GM23338 (cell line): ENCODE data around the gene MON1B. TPM values are rescaled to one million over a fixed set of nuclear protein-coding genes. Genes with fewer than 3 reads are reported as not detected.

ENCODE experiments used
- ATAC-seq: fragments of 200-7000 bp; cut with Tn5 transposase; 3 replicates; pipeline ENCODE4 v1.9.1; 2020
- DNase-seq: peaks from one replicate; pipeline ENCODE4 v3.0.0-alpha.2; 2015; ENCODE audit warnings: low spot score
- H2AFZ ChIP-seq: fragments of 200-600 bp; sonication (generic); 2 replicates; pipeline ENCODE4 v1.8.0; 2016; ENCODE audit warnings: antibody characterized with exemption, mild to moderate bottlenecking, moderate library complexity
- H3F3A ChIP-seq: fragments of 200-600 bp; sonication (generic); replicated peaks from 2 replicates; pipeline ENCODE4 v1.8.0; 2017; ENCODE audit warnings: antibody characterized with exemption, mixed run types, low read depth
- H3K27ac ChIP-seq: fragments of 200-600 bp; sonication (generic); 2 replicates; pipeline ENCODE4 v1.6.1; 2016; ENCODE audit warnings: low read depth
- H3K27me3 ChIP-seq: fragments of 200-600 bp; sonication (generic); 2 replicates; pipeline ENCODE4 v1.8.0; 2016; ENCODE audit warnings: mild to moderate bottlenecking, mixed run types, moderate library complexity; ENCODE audit not compliant: insufficient read depth
- H3K36me3 ChIP-seq: fragments of 200-600 bp; sonication (generic); 2 replicates; pipeline ENCODE4 v1.8.0; 2016; ENCODE audit warnings: mild to moderate bottlenecking; ENCODE audit not compliant: insufficient read depth
- H3K4me1 ChIP-seq: fragments of 200-600 bp; sonication (generic); 2 replicates; pipeline ENCODE4 v1.8.0; 2016; ENCODE audit warnings: mild to moderate bottlenecking, moderate library complexity; ENCODE audit not compliant: insufficient read depth
- H3K4me2 ChIP-seq: fragments of 200-600 bp; sonication (generic); 2 replicates; pipeline ENCODE4 v1.7.1; 2017; ENCODE audit warnings: mixed run types
- H3K4me3 ChIP-seq: fragments of 200-600 bp; sonication (generic); 2 replicates; pipeline ENCODE4 v1.6.1; 2016; ENCODE audit warnings: mixed run types
- H3K79me2 ChIP-seq: fragments of 200-600 bp; sonication (generic); replicated peaks from 2 replicates; pipeline ENCODE4 v1.8.0; 2017; ENCODE audit warnings: mild to moderate bottlenecking; ENCODE audit not compliant: insufficient read depth
- H3K9me2 ChIP-seq: fragments of 200-600 bp; sonication (generic); 2 replicates; pipeline ENCODE4 v1.8.0; 2017; ENCODE audit not compliant: insufficient read depth
- H4K20me1 ChIP-seq: fragments of 200-600 bp; sonication (generic); replicated peaks from 2 replicates; pipeline ENCODE4 v1.8.0; 2017; ENCODE audit warnings: mild to moderate bottlenecking; ENCODE audit not compliant: insufficient read depth
- H3K27ac Mint-ChIP-seq: 2 replicates; pipeline ENCODE4 v1.8.0; 2020; ENCODE audit warnings: inconsistent platforms, mild to moderate bottlenecking, moderate library complexity, mixed read lengths
- H3K27me3 Mint-ChIP-seq: 3 replicates; pipeline ENCODE4 v1.8.0; 2022; ENCODE audit warnings: low read depth, mild to moderate bottlenecking, moderate library complexity, mixed read lengths, inconsistent platforms; ENCODE audit not compliant: insufficient read depth, poor library complexity
- H3K36me3 Mint-ChIP-seq: 3 replicates; pipeline ENCODE4 v1.8.0; 2021; ENCODE audit warnings: low read depth, mild to moderate bottlenecking, inconsistent platforms, moderate library complexity, mixed read lengths
- H3K4me1 Mint-ChIP-seq: 3 replicates; pipeline ENCODE4 v1.8.0; 2020; ENCODE audit warnings: mild to moderate bottlenecking, inconsistent platforms, mixed read lengths
- H3K4me3 Mint-ChIP-seq: 3 replicates; pipeline ENCODE4 v1.8.0; 2021; ENCODE audit warnings: moderate library complexity, mild to moderate bottlenecking, inconsistent platforms, mixed read lengths
- H3K9me3 Mint-ChIP-seq: 3 replicates; pipeline ENCODE4 v1.8.0; 2020; ENCODE audit warnings: moderate library complexity, mild to moderate bottlenecking, inconsistent platforms, mixed read lengths
- POLR2AphosphoS5 ChIP-seq: IDR thresholded peaks from 2 replicates; pipeline ENCODE4 v1.6.1; 2016; ENCODE audit warnings: antibody characterized with exemption, low read depth
- STAT1 ChIP-seq: IDR thresholded peaks from one replicate; pipeline ENCODE4 v1.6.1; 2016; ENCODE audit warnings: antibody characterized with exemption; ENCODE audit not compliant: unreplicated experiment
- polyA plus RNA-seq: library from polyadenylated mRNA; unstranded; fragments of >200 nt; fragmentation: Nextera tagmentation; extraction: Ambion mirVana; gene quantifications from 2 replicates; pipeline ENCODE4 v1.2.1, GENCODE V29; 2016
- total RNA-seq: library from RNA; depleted of rRNA; stranded (reverse); fragments of >200 nt; shearing (Covaris generic); gene quantifications from 2 replicates; pipeline ENCODE4 v1.2.3, GENCODE V29; 2014
- TF ChIP-seq, protein P1 (sequence below): fragments of 250-450 bp; sonication (Bioruptor Pico); IDR thresholded peaks from 2 replicates; pipeline ENCODE4 v1.5.0; 2020; ENCODE audit warnings: mild to moderate bottlenecking, moderate library complexity
- TF ChIP-seq, protein P2 (sequence below), 2 experiments: fragments of 200-600 bp in 1 of 2; sonication (generic) in 1 of 2; conservative IDR thresholded peaks; 2 replicates each; pipeline versions ENCODE4 v1.5.1 to v1.6.1; 2016 to 2017; ENCODE audit warnings: antibody characterized with exemption in 2 of 2, low read depth in 2 of 2, mild to moderate bottlenecking in 2 of 2, moderate library complexity in 1 of 2
- TF ChIP-seq, protein P3 (sequence below): IDR thresholded peaks from one replicate; pipeline ENCODE4 v1.6.1; 2018; ENCODE audit warnings: antibody characterized with exemption; ENCODE audit not compliant: unreplicated experiment
- TF ChIP-seq, protein P4 (sequence below): IDR thresholded peaks from 2 replicates; pipeline ENCODE4 v1.6.1; 2016; ENCODE audit warnings: antibody characterized with exemption

The MON1B gene
- total and polyA plus RNA-seq, 2 experiments from 2014 or later, result 9.7 to 30.2 TPM

DNA sequence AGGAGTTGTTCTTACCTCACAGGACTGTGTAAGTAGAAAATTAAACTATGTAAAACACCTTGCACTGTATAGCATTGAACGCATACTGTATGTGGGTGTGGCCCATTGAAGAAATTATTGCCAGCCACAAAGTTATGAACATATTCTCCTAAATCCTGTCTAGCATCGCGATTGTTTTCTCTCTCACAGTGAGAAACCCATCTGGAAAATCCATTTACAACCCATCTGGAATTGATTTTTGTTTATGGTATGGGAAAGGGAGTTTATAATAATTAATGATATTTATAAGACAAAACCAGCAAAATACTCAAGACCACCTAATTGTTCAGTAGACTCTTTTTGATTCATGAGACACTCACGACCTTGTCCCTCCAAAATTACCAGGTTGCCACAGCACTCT is 22.1 kb upstream of the MON1B start:
- Histone ChIP-seq H3K36me3 (no peaks in the 10 kb centered on the region), H3K4me3 (no peak overlapping the region), H3K27me3 (no peaks in the 10 kb centered on the region), H4K20me1 (no peaks in the 10 kb centered on the region), H2AFZ (no peak overlapping the region), H3K4me2 (no peak overlapping the region), H3K79me2 (no peaks in the 10 kb centered on the region), H3K9me2 (peaks cover 3% of the 10 kb centered on the region; the same call in 1 of the 2 replicates), H3K4me1 (no peaks in the 10 kb centered on the region), H3F3A (no peaks in the 10 kb centered on the region), H3K27ac (no peak overlapping the region)
- H3K4me1 Mint-ChIP-seq, result no peaks in the 10 kb centered on the region
- no peaks in the 10 kb centered on the region for H3K36me3 Mint-ChIP-seq
- H3K4me3 Mint-ChIP-seq, result no peak overlapping the region
- H3K27me3 Mint-ChIP-seq, result no peaks in the 10 kb centered on the region
- no peak for DNase-seq
- ATAC-seq, result no peak
- peaks cover 16% of the 10 kb centered on the region for H3K9me3 Mint-ChIP-seq
- TF ChIP-seq, protein P1, sequence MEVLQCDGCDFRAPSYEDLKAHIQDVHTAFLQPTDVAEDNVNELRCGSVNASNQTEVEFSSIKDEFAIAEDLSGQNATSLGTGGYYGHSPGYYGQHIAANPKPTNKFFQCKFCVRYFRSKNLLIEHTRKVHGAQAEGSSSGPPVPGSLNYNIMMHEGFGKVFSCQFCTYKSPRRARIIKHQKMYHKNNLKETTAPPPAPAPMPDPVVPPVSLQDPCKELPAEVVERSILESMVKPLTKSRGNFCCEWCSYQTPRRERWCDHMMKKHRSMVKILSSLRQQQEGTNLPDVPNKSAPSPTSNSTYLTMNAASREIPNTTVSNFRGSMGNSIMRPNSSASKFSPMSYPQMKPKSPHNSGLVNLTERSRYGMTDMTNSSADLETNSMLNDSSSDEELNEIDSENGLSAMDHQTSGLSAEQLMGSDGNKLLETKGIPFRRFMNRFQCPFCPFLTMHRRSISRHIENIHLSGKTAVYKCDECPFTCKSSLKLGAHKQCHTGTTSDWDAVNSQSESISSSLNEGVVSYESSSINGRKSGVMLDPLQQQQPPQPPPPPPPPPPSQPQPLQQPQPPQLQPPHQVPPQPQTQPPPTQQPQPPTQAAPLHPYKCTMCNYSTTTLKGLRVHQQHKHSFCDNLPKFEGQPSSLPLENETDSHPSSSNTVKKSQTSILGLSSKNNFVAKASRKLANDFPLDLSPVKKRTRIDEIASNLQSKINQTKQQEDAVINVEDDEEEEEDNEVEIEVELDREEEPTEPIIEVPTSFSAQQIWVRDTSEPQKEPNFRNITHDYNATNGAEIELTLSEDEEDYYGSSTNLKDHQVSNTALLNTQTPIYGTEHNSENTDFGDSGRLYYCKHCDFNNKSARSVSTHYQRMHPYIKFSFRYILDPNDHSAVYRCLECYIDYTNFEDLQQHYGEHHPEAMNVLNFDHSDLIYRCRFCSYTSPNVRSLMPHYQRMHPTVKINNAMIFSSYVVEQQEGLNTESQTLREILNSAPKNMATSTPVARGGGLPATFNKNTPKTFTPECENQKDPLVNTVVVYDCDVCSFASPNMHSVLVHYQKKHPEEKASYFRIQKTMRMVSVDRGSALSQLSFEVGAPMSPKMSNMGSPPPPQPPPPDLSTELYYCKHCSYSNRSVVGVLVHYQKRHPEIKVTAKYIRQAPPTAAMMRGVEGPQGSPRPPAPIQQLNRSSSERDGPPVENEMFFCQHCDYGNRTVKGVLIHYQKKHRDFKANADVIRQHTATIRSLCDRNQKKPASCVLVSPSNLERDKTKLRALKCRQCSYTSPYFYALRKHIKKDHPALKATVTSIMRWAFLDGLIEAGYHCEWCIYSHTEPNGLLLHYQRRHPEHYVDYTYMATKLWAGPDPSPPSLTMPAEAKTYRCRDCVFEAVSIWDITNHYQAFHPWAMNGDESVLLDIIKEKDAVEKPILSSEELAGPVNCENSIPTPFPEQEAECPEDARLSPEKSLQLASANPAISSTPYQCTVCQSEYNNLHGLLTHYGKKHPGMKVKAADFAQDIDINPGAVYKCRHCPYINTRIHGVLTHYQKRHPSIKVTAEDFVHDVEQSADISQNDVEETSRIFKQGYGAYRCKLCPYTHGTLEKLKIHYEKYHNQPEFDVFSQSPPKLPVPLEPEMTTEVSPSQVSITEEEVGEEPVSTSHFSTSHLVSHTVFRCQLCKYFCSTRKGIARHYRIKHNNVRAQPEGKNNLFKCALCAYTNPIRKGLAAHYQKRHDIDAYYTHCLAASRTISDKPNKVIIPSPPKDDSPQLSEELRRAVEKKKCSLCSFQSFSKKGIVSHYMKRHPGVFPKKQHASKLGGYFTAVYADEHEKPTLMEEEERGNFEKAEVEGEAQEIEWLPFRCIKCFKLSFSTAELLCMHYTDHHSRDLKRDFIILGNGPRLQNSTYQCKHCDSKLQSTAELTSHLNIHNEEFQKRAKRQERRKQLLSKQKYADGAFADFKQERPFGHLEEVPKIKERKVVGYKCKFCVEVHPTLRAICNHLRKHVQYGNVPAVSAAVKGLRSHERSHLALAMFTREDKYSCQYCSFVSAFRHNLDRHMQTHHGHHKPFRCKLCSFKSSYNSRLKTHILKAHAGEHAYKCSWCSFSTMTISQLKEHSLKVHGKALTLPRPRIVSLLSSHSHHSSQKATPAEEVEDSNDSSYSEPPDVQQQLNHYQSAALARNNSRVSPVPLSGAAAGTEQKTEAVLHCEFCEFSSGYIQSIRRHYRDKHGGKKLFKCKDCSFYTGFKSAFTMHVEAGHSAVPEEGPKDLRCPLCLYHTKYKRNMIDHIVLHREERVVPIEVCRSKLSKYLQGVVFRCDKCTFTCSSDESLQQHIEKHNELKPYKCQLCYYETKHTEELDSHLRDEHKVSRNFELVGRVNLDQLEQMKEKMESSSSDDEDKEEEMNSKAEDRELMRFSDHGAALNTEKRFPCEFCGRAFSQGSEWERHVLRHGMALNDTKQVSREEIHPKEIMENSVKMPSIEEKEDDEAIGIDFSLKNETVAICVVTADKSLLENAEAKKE, result no peak
- no peak for TF ChIP-seq POLR2AphosphoS5
- TF ChIP-seq, protein P2, sequence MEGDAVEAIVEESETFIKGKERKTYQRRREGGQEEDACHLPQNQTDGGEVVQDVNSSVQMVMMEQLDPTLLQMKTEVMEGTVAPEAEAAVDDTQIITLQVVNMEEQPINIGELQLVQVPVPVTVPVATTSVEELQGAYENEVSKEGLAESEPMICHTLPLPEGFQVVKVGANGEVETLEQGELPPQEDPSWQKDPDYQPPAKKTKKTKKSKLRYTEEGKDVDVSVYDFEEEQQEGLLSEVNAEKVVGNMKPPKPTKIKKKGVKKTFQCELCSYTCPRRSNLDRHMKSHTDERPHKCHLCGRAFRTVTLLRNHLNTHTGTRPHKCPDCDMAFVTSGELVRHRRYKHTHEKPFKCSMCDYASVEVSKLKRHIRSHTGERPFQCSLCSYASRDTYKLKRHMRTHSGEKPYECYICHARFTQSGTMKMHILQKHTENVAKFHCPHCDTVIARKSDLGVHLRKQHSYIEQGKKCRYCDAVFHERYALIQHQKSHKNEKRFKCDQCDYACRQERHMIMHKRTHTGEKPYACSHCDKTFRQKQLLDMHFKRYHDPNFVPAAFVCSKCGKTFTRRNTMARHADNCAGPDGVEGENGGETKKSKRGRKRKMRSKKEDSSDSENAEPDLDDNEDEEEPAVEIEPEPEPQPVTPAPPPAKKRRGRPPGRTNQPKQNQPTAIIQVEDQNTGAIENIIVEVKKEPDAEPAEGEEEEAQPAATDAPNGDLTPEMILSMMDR (conservative IDR thresholded peaks at IDR 0.05; ENCODE audit: low read depth in 2 of 2), result no peak
- TF ChIP-seq, protein P3, sequence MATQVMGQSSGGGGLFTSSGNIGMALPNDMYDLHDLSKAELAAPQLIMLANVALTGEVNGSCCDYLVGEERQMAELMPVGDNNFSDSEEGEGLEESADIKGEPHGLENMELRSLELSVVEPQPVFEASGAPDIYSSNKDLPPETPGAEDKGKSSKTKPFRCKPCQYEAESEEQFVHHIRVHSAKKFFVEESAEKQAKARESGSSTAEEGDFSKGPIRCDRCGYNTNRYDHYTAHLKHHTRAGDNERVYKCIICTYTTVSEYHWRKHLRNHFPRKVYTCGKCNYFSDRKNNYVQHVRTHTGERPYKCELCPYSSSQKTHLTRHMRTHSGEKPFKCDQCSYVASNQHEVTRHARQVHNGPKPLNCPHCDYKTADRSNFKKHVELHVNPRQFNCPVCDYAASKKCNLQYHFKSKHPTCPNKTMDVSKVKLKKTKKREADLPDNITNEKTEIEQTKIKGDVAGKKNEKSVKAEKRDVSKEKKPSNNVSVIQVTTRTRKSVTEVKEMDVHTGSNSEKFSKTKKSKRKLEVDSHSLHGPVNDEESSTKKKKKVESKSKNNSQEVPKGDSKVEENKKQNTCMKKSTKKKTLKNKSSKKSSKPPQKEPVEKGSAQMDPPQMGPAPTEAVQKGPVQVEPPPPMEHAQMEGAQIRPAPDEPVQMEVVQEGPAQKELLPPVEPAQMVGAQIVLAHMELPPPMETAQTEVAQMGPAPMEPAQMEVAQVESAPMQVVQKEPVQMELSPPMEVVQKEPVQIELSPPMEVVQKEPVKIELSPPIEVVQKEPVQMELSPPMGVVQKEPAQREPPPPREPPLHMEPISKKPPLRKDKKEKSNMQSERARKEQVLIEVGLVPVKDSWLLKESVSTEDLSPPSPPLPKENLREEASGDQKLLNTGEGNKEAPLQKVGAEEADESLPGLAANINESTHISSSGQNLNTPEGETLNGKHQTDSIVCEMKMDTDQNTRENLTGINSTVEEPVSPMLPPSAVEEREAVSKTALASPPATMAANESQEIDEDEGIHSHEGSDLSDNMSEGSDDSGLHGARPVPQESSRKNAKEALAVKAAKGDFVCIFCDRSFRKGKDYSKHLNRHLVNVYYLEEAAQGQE, result no peak
- TF ChIP-seq, protein P4, sequence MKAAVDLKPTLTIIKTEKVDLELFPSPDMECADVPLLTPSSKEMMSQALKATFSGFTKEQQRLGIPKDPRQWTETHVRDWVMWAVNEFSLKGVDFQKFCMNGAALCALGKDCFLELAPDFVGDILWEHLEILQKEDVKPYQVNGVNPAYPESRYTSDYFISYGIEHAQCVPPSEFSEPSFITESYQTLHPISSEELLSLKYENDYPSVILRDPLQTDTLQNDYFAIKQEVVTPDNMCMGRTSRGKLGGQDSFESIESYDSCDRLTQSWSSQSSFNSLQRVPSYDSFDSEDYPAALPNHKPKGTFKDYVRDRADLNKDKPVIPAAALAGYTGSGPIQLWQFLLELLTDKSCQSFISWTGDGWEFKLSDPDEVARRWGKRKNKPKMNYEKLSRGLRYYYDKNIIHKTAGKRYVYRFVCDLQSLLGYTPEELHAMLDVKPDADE, result no peak
- no peak for TF ChIP-seq STAT1
- no peak overlapping the region for H3K27ac Mint-ChIP-seq
